Activated B cell treated with CpG ODN at 0.5 μM for 24 hours (primary cell): ENCODE measurements around the gene SLC9C1. TPM values are rescaled to one million over a fixed set of nuclear protein-coding genes. Genes with fewer than 3 reads are reported as not detected.
A peak's percentile ranks its signal among the peaks of the same experiment; 100 is the strongest.

Source experiments
- ATAC-seq: fragments of 200-7000 bp; cut with Tn5 transposase; one replicate; pipeline ENCODE4 v1.10.0; 2021; ENCODE audit warnings: low read depth, mild to moderate bottlenecking, moderate library complexity
- CTCF ChIA-PET: fragments of 350-600 bp; sonication (Branson Sonifier 250); formaldehyde crosslinking; loops from one replicate; lab custom pipeline; 2021; ENCODE audit warnings: antibody characterized with exemption; lab: Charles Lee
- POLR2A ChIA-PET: fragments of 350-600 bp; sonication (Branson Sonifier 250); formaldehyde crosslinking; loops from one replicate; lab custom pipeline; 2021; ENCODE audit warnings: antibody characterized with exemption; lab: Charles Lee
- DNase-seq: peaks from one replicate; pipeline ENCODE4 v3.0.0; 2022
- H3K27ac Mint-ChIP-seq: one replicate; pipeline ENCODE4 v1.8.0; 2020; ENCODE audit warnings: mixed read lengths
- H3K27me3 Mint-ChIP-seq: one replicate; pipeline ENCODE4 v1.8.0; 2021; ENCODE audit warnings: mixed read lengths
- H3K36me3 Mint-ChIP-seq: one replicate; pipeline ENCODE4 v1.8.0; 2021; ENCODE audit warnings: low read depth, mixed read lengths
- H3K4me1 Mint-ChIP-seq: one replicate; pipeline ENCODE4 v1.8.0; 2021; ENCODE audit warnings: mixed read lengths
- H3K4me3 Mint-ChIP-seq: one replicate; pipeline ENCODE4 v1.8.0; 2020; ENCODE audit warnings: mild to moderate bottlenecking, mixed read lengths
- H3K9me3 Mint-ChIP-seq: one replicate; pipeline ENCODE4 v1.8.0; 2020; ENCODE audit warnings: mixed read lengths
- CTCF ChIP-seq: fragments of 200-600 bp; IDR thresholded peaks from one replicate; pipeline ENCODE4 v1.8.0; 2022; ENCODE audit warnings: antibody characterized with exemption, mild to moderate bottlenecking
- intact Hi-C: fragments of 100-400 bp; cut with micrococcal nuclease; formaldehyde crosslinking; loops from one replicate; pipeline ENCODE4 v1.15.1; 2024
- total RNA-seq: library from RNA; stranded (reverse); gene quantifications from 2 replicates; pipeline ENCODE4 v1.2.3, GENCODE V29; 2022

The SLC9C1 gene
- total RNA-seq, 1 donor from 2014 or later = 0.58 TPM

- CTCF ChIA-PET = interaction anchor here (0.8 to 1.3 kb wide), 2 partner anchors 13 to 18 kb away, joined by 3 read pairs; partner anchors contain the start of gene GCSAM
- H3K4me1 Mint-ChIP-seq = peaks cover 95% of the 10 kb centered on the region
- POLR2A ChIA-PET = interaction anchor here (1.0 to 1.6 kb wide), 3 partner anchors 11 to 219 kb away, joined by 3 to 5 read pairs (median 4); partner anchors contain the start of gene GCSAM
- peak overlapping the region; percentile 42 for H3K4me3 Mint-ChIP-seq
- H3K36me3 Mint-ChIP-seq = peaks cover 21% of the 10 kb centered on the region
- TF ChIP-seq CTCF = no peak
- intact Hi-C loops = loop anchor here (1.0 to 10.0 kb wide), 2 partner anchors 9 to 875 kb away; partner anchors contain the start of gene GTPBP8
- H3K27me3 Mint-ChIP-seq = no peaks in the 10 kb centered on the region
- H3K9me3 Mint-ChIP-seq = no peaks in the 10 kb centered on the region
- H3K27ac Mint-ChIP-seq = peak overlapping the region; percentile 87
- DNase-seq (no peak), ATAC-seq (peak; percentile 31)
Observed at GRCh38 chr3:112119962-112120836, 173.8 kb downstream of the SLC9C1 start.

GRCh38 chr3:112117841-112118571 lies 176.0 kb downstream of the SLC9C1 start:
- no peak for DNase-seq
- peaks cover 99% of the 10 kb centered on the region for H3K4me1 Mint-ChIP-seq
- no peaks in the 10 kb centered on the region for H3K9me3 Mint-ChIP-seq
- peak overlapping the region; percentile 87 for H3K27ac Mint-ChIP-seq
- ATAC-seq = peak; percentile 64
- CTCF ChIA-PET = interaction anchor here (0.9 to 1.0 kb wide), 2 partner anchors 13 to 15 kb away, joined by 3 read pairs; partner anchors contain the start of gene GCSAM
- H3K27me3 Mint-ChIP-seq = no peaks in the 10 kb centered on the region
- peak overlapping the region; percentile 15 for H3K4me3 Mint-ChIP-seq
- peaks cover 5% of the 10 kb centered on the region for H3K36me3 Mint-ChIP-seq
- no peak for TF ChIP-seq CTCF
- intact Hi-C loops = loop anchor here (10.0 kb wide), 1 partner anchor 877 kb away; the partner anchor contains the start of gene GTPBP8
- POLR2A ChIA-PET = interaction anchor here (1.4 to 3.5 kb wide), 5 partner anchors 11 to 381 kb away, joined by 4 to 27 read pairs (median 13); partner anchors contain the start of genes BTLA and GCSAM

GRCh38 chr3:112117415-112117814 lies 176.6 kb downstream of the SLC9C1 start:
- Mint-ChIP-seq H3K36me3 (no peaks in the 10 kb centered on the region), H3K4me3 (peak overlapping the region; percentile 15), H3K27me3 (no peaks in the 10 kb centered on the region), H3K4me1 (peaks cover 99% of the 10 kb centered on the region), H3K9me3 (no peaks in the 10 kb centered on the region), H3K27ac (peak overlapping the region; percentile 87)
- TF ChIP-seq CTCF = no peak
- DNase-seq (no peak), ATAC-seq (no peak)
- ChIA-PET POLR2A (interaction anchor here (0.7 to 3.5 kb wide), 6 partner anchors 11 to 381 kb away, joined by 4 to 27 read pairs (median 10); partner anchors contain the start of genes BTLA and GCSAM), CTCF (interaction anchor here (0.9 to 1.3 kb wide), 3 partner anchors 14 to 19 kb away, joined by 3 read pairs; partner anchors contain the start of gene GCSAM)
- intact Hi-C loops = loop anchor here (10.0 kb wide), 1 partner anchor 877 kb away; the partner anchor contains the start of gene GTPBP8

- intact Hi-C loops = loop anchor here (10.0 kb wide), 1 partner anchor 878 kb away; the partner anchor contains the start of gene GTPBP8
- peak overlapping the region; percentile 66 for H3K4me3 Mint-ChIP-seq
- no peaks in the 10 kb centered on the region for H3K36me3 Mint-ChIP-seq
- H3K27ac Mint-ChIP-seq = no peak overlapping the region
- peaks cover 100% of the 10 kb centered on the region for H3K4me1 Mint-ChIP-seq
- no peaks in the 10 kb centered on the region for H3K27me3 Mint-ChIP-seq
- TF ChIP-seq CTCF = no peak
- DNase-seq (no peak), ATAC-seq (no peak)
- no peaks in the 10 kb centered on the region for H3K9me3 Mint-ChIP-seq
- ChIA-PET CTCF (interaction anchor here (1.3 kb wide), 1 partner anchor 20 kb away, joined by 3 read pairs; no protein-coding TSS in a partner anchor), POLR2A (interaction anchor here (0.7 to 3.5 kb wide), 4 partner anchors 12 to 382 kb away, joined by 4 to 27 read pairs (median 15); partner anchors contain the start of genes BTLA and GCSAM)
Observed at GRCh38 chr3:112116748-112117186, 177.2 kb downstream of the SLC9C1 start.
